Kidney (tissue), 2 donors: ENCODE data around the gene USP17L20. TPM values are rescaled to one million over a fixed set of nuclear protein-coding genes. Genes with fewer than 3 reads are reported as not detected.

ENCODE experiments used
- polyA plus RNA-seq: library from polyadenylated mRNA; stranded (reverse); fragments of 350-450 nt; fragmentation: Illumina TruSeq; extraction: RNeasy Lipid Tissue Mini Kit (QIAGEN cat#74804); gene quantifications from one replicate; pipeline ENCODE4 v1.2.3, GENCODE V29; 2014; ENCODE audit warnings: low read depth, low replicate concordance; ENCODE audit not compliant: insufficient read depth
- total RNA-seq: library from RNA; stranded (reverse); fragmentation: NEBNext Ultra II Directional; extraction: Animal tissue kit (Norgen Biotek cat#: 25700); gene quantifications from one replicate; pipeline ENCODE4 v1.2.1, GENCODE V29; 2021
- donor health status: DM: yes; HTN: yes; CAD: no.

USP17L20 gene
- total and polyA plus RNA-seq, 2 donors from 2014 or later = not detected

Other genes starting within 250 kb of the USP17L20 start
- not detected for gene FAM90A26, start 87.7 kb upstream of the USP17L20 start, total RNA-seq
- not detected for gene FAM90A26, start 87.7 kb upstream of the USP17L20 start, polyA plus RNA-seq
- not detected for gene USP17L10, start 47.5 kb upstream of the USP17L20 start, total RNA-seq
- not detected for gene USP17L10, start 47.5 kb upstream of the USP17L20 start, polyA plus RNA-seq
- not detected for gene USP17L11, start 42.7 kb upstream of the USP17L20 start, total RNA-seq
- not detected for gene USP17L11, start 42.7 kb upstream of the USP17L20 start, polyA plus RNA-seq
- gene USP17L12, start 38.0 kb upstream of the USP17L20 start, total RNA-seq = not detected
- gene USP17L12, start 38.0 kb upstream of the USP17L20 start, polyA plus RNA-seq = not detected
- not detected for gene USP17L13, start 33.2 kb upstream of the USP17L20 start, total RNA-seq
- not detected for gene USP17L13, start 33.2 kb upstream of the USP17L20 start, polyA plus RNA-seq
- not detected for gene USP17L15, start 23.7 kb upstream of the USP17L20 start, total RNA-seq
- not detected for gene USP17L15, start 23.7 kb upstream of the USP17L20 start, polyA plus RNA-seq
- gene USP17L17, start 14.2 kb upstream of the USP17L20 start, total RNA-seq = 0.41 TPM
- not detected for gene USP17L17, start 14.2 kb upstream of the USP17L20 start, polyA plus RNA-seq
- gene USP17L18, start 9.5 kb upstream of the USP17L20 start, total RNA-seq = not detected
- not detected for gene USP17L18, start 9.5 kb upstream of the USP17L20 start, polyA plus RNA-seq
- gene USP17L19, start 4.7 kb upstream of the USP17L20 start, total RNA-seq = not detected
- gene USP17L19, start 4.7 kb upstream of the USP17L20 start, polyA plus RNA-seq = not detected
- not detected for gene USP17L21, start 4.7 kb downstream of the USP17L20 start, total RNA-seq
- gene USP17L21, start 4.7 kb downstream of the USP17L20 start, polyA plus RNA-seq = not detected
- not detected for gene USP17L22, start 9.5 kb downstream of the USP17L20 start, total RNA-seq
- gene USP17L22, start 9.5 kb downstream of the USP17L20 start, polyA plus RNA-seq = not detected
- not detected for gene USP17L24, start 67.0 kb downstream of the USP17L20 start, total RNA-seq
- gene USP17L24, start 67.0 kb downstream of the USP17L20 start, polyA plus RNA-seq = not detected
- not detected for gene USP17L25, start 71.8 kb downstream of the USP17L20 start, total RNA-seq
- gene USP17L25, start 71.8 kb downstream of the USP17L20 start, polyA plus RNA-seq = not detected
- gene USP17L26, start 76.5 kb downstream of the USP17L20 start, total RNA-seq = not detected
- not detected for gene USP17L26, start 76.5 kb downstream of the USP17L20 start, polyA plus RNA-seq
- not detected for gene USP17L5, start 81.3 kb downstream of the USP17L20 start, total RNA-seq
- not detected for gene USP17L5, start 81.3 kb downstream of the USP17L20 start, polyA plus RNA-seq
- gene USP17L27, start 86.0 kb downstream of the USP17L20 start, total RNA-seq = not detected
- gene USP17L27, start 86.0 kb downstream of the USP17L20 start, polyA plus RNA-seq = not detected
- gene USP17L28, start 90.8 kb downstream of the USP17L20 start, total RNA-seq = not detected
- gene USP17L28, start 90.8 kb downstream of the USP17L20 start, polyA plus RNA-seq = not detected
- gene USP17L29, start 95.5 kb downstream of the USP17L20 start, total RNA-seq = not detected
- gene USP17L29, start 95.5 kb downstream of the USP17L20 start, polyA plus RNA-seq = not detected
- gene USP17L30, start 105.0 kb downstream of the USP17L20 start, total RNA-seq = not detected
- gene USP17L30, start 105.0 kb downstream of the USP17L20 start, polyA plus RNA-seq = not detected
- gene DEFB131A, start 186.3 kb downstream of the USP17L20 start, total RNA-seq = not detected
- gene DEFB131A, start 186.3 kb downstream of the USP17L20 start, polyA plus RNA-seq = not detected